EL (cell line): ENCODE results near the gene SH3GLB2.

Experiments used
- DNase-seq: peaks from one replicate; pipeline ENCODE4 v3.0.0-alpha.2; 2016

The SH3GLB2 gene

GRCh38 chr9:129028192-129028966 is at the start of gene SH3GLB2:
SH3GLB2 (minus strand) TSS chr9:129028331; CDS start chr9:129028154, 177 bp downstream.
- DNase-seq = peak; percentile 90

DNA sequence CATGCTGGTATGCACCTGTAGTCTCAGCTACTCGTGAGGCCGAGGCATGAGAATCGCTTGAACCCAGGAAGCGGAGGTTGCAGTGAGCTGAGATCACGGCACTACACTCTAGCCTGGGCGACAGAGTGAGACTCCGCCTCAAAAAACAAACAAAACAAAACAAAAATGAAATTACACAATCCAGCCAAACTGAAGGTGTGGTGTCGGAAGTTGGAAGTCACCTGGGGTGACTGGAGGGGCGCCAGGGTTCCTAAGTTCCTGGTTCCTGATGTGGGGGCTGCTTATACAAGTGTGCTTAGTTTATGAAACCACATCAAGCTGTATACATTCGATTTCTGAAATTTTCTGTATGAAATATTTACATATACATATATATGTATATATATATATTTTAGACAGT is 49.1 kb upstream of the SH3GLB2 start:
- no peak for DNase-seq

DNA sequence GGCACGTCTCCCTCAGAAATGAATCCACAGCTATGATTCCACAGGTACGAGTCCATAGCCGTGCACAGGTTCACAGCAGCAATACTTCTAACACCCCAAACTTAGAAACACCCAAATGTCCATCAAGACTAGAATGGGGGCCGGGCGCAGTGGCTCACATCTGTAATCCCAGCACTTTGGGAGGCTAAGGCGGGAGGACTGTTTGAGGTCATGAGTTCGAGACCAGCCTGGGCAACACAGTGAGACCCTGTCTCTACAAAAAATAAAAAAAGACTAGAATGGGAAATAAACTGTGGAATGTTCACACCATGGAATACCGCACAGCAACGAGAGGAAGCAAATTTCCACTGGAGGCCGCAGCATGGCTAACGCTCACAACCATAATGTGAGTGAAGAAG is 48.5 kb upstream of the SH3GLB2 start:
- DNase-seq = no peak

GRCh38 chr9:129075996-129076639 is 48.0 kb upstream of the SH3GLB2 start:
- no peak for DNase-seq

DNA sequence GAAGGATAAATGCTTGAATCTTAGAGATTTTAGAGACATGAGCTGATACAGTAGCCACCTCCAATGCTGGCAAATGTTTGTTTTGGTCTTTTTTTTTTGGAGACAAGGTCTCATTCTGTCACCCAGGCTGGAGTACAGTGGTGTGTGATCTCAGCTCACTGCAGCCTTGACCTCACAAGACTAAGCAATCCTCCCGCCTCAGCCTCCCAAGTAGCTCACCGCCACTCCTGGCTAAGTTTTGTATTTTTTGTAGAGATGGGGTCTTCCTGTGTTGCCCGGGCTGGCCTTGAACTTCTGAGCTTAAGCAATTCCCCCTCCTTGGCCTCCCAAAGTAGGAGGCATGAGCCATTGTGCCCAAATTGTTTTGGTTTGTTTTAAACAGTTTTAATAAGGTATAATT is 46.0 kb upstream of the SH3GLB2 start:
- DNase-seq = no peak

DNA sequence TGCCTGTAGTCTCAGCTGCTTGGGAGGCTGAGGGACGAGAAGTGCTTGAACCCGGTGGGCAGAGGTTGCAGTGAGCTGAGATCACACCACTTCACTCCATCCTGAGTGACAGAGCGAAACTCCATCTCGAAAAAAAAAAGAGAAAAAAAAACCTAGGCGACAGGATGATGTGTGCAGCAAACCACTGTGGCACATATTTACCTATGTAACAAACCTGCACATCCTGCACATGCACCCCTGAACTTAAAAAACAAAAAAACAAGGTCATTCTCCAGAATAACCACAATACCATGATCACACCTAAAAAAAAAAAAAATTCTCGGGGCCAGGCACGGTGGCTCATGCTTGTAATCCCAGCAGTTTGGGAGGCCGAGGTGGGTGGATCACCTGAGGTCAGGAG is 45.3 kb upstream of the SH3GLB2 start:
- DNase-seq = no peak

DNA sequence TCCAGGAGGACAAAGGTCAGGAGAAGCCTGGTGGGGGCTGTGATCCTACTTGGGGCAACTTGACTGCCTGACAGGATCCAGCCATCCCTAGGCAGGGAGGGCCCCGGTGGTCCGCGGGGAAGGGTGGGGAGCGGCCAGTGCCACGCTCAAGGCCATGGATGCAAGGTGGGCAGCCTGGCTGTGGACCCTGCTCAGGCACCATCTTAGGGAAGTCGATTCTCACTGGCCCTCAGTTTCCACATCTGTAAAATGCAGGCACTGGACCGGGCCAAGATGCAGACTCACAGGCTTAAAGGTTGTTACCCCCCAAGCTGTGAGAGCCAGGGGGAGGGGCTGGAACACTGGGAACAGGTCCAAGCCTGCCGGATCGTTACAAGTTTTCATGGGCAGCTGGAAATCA is 44.0 kb upstream of the SH3GLB2 start:
- DNase-seq = no peak

GRCh38 chr9:129071526-129072126 is 43.5 kb upstream of the SH3GLB2 start:
- no peak for DNase-seq

DNA sequence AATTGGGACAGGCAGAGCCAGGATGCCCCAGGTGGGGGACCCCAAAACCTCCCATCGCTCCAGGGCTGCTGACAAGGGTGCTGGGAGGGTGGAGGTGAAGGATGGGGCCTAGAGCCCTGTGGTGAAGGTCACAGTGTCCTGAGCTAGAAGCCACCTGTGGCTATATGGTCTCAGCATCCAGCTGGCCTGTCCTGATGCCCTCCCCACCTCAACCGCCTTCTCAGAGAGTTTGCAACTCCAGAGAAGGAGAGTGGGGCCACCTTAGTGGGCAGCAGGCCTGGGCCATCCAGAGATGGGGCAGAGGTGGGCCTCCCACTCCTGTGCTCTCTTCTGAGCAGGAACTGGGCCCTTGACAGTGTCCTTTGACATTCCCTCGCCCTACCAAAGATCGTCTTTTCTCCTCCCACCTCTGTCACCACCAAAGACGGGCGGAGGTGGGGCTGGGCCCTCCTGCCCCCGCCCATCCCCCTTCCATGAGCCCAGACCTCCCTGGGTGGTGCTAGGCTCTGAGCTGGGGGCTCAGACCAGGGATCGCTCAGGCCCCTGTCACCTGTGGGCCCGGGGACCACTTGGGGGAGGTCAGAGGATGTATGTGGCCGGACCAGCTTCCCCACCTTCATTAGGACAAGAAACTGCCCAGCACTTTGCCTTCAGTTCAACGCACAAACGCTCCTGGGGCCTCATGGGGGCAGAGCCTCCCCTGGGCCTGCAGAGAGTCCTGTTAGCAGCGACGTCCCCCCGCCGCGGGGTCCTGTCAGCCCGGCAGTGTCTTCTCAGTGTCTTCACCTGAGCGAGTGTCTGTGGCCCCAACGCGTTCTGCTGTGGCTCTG is 42.8 kb upstream of the SH3GLB2 start:
- DNase-seq = no peak

DNA sequence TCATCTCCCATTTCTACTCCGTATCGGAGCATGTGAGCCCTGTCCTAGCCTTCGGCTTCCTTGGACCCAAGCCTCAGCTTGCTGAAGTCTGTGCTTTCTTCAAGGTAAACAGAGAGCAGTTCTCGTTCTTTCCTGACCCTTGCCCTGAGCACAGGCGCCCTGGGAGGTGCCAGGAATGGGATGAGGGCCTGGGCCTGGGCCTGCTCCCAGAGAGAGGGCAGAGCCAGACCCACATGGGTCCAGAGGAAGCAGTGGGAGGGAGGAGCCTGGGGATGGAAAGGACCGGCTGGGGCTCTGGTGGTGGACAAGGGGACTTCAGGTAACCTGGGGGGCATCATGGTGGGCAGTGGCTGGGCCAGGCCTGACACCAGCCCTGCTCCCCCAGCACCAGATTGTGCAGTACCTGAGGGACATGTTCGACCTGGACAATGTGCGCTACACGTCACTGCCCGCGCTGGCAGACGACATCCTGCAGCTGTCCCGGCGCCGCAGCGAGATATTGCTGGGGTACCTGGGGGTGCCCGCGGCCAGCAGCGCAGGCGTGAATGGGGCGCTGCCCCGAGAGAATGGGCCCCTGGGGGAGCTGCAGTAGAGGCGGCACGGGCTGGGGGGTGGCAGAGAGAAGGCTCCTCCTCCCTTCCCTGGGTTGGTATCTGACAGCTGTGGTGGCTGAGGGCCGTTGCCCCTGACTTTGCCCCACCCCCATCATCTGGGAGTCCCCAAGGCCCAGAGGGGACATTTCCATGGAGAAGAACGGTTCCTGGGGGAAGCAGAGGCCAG is 41.9 kb upstream of the SH3GLB2 start:
- no peak for DNase-seq

- DNase-seq = no peak
These were observed 41.1 kb upstream of the SH3GLB2 start for GRCh38 chr9:129068990-129069861.

DNA sequence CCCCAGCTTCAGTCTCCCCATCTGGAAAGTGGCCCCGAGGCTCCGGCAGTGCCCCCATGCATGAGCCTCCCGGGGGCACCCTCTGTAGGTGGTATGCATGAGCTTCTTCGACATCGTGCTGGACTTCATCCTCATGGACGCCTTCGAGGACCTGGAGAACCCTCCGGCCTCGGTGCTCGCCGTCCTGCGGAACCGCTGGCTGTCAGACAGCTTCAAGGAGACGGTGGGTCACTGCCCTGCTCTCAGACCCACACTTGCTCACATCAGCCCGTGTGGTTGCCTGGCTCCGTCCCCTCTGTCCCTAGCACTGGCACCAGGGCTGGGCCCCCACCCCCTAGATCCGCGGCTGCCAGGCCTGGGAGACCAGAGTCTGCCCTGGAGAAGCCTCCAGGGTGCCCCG is 40.0 kb upstream of the SH3GLB2 start:
- DNase-seq = no peak

DNA sequence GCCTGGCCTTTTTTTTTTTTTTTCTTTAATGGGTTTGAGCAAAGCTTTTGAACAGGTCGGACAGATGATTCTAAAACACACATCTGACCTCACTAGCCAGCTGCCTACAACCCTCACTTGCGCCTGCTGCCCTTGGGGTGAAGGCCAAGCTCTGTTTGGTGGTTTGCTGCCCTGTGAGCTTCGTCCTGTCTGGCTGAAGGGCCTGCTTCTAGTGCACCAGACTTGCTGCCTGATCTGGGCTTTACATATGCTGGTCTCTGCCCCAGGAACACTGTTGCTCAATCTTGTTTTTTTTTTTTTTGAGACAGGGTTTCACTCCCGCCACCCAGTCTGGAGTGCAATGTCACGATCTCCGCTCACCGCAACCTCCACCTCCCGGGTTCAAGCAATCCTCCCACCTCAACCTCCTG is 36.4 kb upstream of the SH3GLB2 start:
- DNase-seq = no peak

- no peak for DNase-seq
These were observed 34.9 kb upstream of the SH3GLB2 start for GRCh38 chr9:129063061-129063460.

DNA sequence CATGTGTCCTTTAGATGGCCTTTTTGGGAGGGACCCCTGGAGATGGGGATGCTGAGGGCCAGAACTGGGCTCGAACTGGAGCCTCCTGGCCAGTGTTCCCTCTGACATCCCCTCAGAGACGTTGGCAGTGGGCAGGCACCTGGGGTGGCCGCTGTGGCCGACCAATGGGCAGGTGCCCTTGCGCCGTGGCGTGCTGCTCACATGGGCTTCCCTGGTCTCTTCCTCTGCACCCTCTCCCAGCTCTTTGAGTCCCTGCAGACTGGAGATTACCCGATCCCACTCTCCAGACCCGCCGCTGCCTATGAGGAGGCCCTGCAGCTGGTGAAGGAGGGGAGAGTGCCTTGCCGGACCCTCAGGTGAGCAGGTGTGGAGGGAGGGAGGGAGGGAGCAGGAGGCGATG is 32.9 kb upstream of the SH3GLB2 start:
- DNase-seq = no peak

GRCh38 chr9:129059796-129060785 is 32.0 kb upstream of the SH3GLB2 start:
- DNase-seq = no peak

DNA sequence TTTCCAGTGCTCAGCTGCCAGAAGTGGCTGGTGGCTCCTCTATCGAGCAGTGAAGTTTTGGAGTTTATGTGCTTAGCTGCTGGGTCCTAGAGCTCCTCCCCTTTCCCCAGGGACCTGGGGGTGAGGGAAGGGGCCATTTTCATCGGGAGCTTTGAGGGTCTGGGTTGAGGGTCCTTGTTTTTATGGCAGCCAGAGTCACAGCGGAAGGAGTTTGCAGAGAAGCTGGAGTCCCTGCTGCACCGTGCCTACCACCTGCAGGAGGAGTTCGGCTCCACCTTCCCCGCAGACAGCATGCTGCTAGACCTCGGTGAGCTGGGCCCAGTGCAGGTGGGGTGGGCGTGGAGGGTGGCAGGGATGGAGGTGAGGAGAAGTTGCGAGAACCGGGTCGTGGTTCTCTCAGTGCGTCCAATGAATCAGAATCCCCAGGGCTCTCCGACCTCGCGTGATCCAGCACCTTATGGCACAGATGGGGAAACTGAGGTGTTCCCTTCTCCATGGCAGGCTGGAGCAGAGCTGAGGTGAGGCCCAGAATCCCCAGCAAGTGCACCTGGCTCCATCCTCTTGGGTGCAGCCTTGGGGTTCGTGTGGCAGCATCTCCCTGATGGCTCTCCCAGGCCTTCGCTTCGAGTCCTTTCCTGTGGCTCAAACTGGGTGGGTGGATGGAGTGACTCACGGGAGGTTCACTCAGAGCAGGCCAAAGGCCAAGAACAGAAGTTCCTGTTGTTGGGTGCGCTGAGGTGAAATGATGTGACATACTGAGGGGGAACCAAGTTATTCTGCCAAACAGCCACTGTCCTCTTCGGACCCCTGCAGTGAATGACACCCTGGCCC is 31.0 kb upstream of the SH3GLB2 start:
- peak; percentile 63 for DNase-seq

DNA sequence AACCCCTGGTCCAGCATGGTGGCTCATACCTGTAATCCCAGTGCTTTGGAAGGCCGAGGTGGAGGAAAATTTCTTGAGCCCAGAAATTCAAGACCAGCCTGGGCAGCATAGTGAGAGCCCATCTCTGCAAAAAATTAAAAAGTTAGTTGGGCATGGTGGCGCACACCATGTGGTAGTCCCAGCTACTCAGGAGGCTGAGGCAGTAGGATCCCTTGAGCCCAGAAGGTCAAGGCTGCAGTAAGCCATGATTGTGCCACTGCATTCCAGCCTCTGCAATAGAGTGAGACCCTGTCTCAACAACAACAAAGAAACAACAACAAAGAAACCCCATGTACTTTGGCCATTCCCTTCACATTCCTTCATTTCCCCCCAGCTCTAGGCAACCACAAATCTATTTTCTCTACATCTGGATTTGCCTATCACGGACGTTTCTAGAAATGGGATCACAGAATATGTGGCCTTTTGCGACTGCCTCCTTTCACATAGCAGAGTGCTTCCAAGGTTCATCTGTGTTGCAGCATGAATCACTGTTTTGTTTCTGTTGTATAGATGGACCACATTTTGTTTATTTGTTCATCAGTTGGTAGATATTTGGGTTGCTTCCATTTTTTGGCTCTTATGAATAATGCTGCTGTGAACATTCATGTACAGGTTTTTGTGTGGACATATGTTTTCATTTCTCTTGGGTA is 26.2 kb upstream of the SH3GLB2 start:
- no peak for DNase-seq

DNA sequence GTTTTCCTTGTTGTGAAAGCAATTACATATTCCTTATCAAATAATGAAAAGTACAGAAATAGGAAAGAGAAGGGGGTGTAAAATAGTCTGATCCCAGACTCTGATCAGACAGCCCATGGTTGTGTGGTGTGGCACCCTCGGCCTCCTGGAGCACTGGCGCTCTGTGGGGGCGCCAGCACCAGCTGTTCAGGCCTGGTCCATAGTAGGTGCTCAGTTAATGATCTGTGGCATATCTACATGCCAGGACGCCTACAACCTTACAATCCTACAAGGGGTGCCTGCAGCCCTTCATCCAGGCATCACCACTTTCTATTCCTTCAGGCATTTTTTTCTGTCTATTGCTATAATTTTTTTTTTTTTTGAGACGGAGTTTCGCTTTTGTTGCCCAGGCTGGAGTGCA is 24.9 kb upstream of the SH3GLB2 start:
- DNase-seq = no peak
